Frontal cortex (tissue), 4 donors: ENCODE measurements around the gene RAB13. TPM values are rescaled to one million over a fixed set of nuclear protein-coding genes. Genes with fewer than 3 reads are reported as not detected.
A peak's percentile ranks its signal among the peaks of the same experiment; 100 is the strongest.
"Not testable (repeated sequence)": the region's sequence is repeated elsewhere in the genome, so short reads cannot be mapped to it uniquely, and the experiment has no call there.

Experiments used
- DNase-seq, 2 donors: peaks; one replicate each; pipeline ENCODE4 v3.0.0; 2012; ENCODE audit warnings: low spot score in 2 of 2
- FAIRE-seq: peaks from 2 replicates; lab custom pipeline; 2012; peaks lifted over from hg19 to GRCh38; lab: Jason Lieb, UNC
- total RNA-seq: library from RNA; depleted of rRNA; stranded (reverse); fragments of >200 nt; gene quantifications from one replicate; pipeline ENCODE4 v1.2.3, GENCODE V29; 2014
- donor health status: control.
- donor health status: control.
- donor health status: control.

Gene RAB13
- total RNA-seq, 1 donor from 2014 or later = 3.7 TPM

- DNase-seq, FAIRE-seq: not testable (repeated sequence)
Observed at GRCh38 chr1:153979091-153979490, 7.0 kb downstream of the RAB13 start.

- DNase-seq (no peak), FAIRE-seq (no peak)
Observed at GRCh38 chr1:153978274-153978909, 7.7 kb downstream of the RAB13 start.

GRCh38 chr1:153977250-153978240, 8.6 kb downstream of the RAB13 start, which contains the start of gene JTB:
JTB (minus strand) TSS chr1:153977674; CDS start chr1:153977252, 422 bp downstream.
- no peak for FAIRE-seq
- DNase-seq = peak; percentile 88 to 89

GRCh38 chr1:153976819-153977249, 9.3 kb downstream of the RAB13 start:
- FAIRE-seq (no peak), DNase-seq (no peak)

- FAIRE-seq = no peak
Observed at GRCh38 chr1:153973525-153973924, 12.6 kb downstream of the RAB13 start.

GRCh38 chr1:153973071-153973470, 13.1 kb downstream of the RAB13 start:
- no peak for DNase-seq
- no peak for FAIRE-seq

More at GRCh38 chr1:153973525-153973924, 12.6 kb downstream of the RAB13 start:
- DNase-seq = no peak

- FAIRE-seq = no peak
Observed at GRCh38 chr1:153970346-153970745, 15.8 kb downstream of the RAB13 start.

GRCh38 chr1:153968972-153969371, 17.2 kb downstream of the RAB13 start:
- FAIRE-seq (no peak), DNase-seq (no peak)

More at GRCh38 chr1:153970346-153970745, 15.8 kb downstream of the RAB13 start:
- no peak for DNase-seq

- no peak for DNase-seq
- FAIRE-seq = no peak
Observed at GRCh38 chr1:153968408-153968807, 17.7 kb downstream of the RAB13 start.

GRCh38 chr1:153968000-153968363, 18.2 kb downstream of the RAB13 start:
- FAIRE-seq (no peak), DNase-seq (no peak)

- FAIRE-seq = no peak
- DNase-seq = peak; percentile 80 to 89
Observed at GRCh38 chr1:153967107-153967999, 18.8 kb downstream of the RAB13 start, which contains the start of gene CREB3L4. CREB3L4 (plus strand) TSS chr1:153967902; CDS start chr1:153968526, 624 bp downstream.

GRCh38 chr1:153963850-153964331, 22.2 kb downstream of the RAB13 start:
- FAIRE-seq (no peak), DNase-seq (no peak)

- FAIRE-seq (no peak), DNase-seq (peak; percentile 89 to 95)
Observed at GRCh38 chr1:153963030-153963849, 22.9 kb downstream of the RAB13 start, which contains the start of gene SLC39A1. SLC39A1 (minus strand) TSS chr1:153963537; CDS start chr1:153962715, 822 bp downstream.

GRCh38 chr1:153962088-153963029, 23.8 kb downstream of the RAB13 start:
- DNase-seq (no peak), FAIRE-seq (no peak)

- no peak for FAIRE-seq
- DNase-seq = no peak
Observed at GRCh38 chr1:153961421-153961820, 24.7 kb downstream of the RAB13 start.

- DNase-seq (no peak), FAIRE-seq (no peak)
Observed at GRCh38 chr1:153960206-153960605, 25.9 kb downstream of the RAB13 start.

GRCh38 chr1:153959454-153959853, 26.7 kb downstream of the RAB13 start:
- FAIRE-seq (no peak), DNase-seq (no peak)

- no peak for DNase-seq
- no peak for FAIRE-seq
Observed at GRCh38 chr1:153958961-153959260, 27.2 kb downstream of the RAB13 start.
